ENCODE measurements around the gene MED13L.

The MED13L gene

DNA sequence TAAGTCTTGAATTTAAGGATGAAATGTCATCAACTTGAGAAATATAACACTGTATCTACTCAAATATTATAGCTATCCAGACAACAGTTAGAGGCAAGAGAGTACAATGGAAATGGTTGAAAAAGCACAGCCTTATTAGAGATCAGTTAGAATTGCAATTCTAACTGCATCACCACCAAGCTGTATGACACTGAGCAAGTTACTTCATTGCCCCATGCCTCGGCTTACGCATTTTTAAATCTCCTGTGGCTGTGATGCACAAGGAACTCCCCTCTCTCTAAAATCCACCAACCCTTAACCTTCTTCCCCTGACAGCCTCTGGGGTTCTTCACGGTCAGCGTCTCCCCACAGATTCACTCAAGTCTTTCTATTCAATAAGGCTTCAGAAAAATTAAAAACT lies 75.1 kb downstream of the MED13L start:
- H3K79me2 ChIP-seq (ENCODE audit: insufficient read depth, low read length), result peaks cover 100% of the 10 kb centered on the region

DNA sequence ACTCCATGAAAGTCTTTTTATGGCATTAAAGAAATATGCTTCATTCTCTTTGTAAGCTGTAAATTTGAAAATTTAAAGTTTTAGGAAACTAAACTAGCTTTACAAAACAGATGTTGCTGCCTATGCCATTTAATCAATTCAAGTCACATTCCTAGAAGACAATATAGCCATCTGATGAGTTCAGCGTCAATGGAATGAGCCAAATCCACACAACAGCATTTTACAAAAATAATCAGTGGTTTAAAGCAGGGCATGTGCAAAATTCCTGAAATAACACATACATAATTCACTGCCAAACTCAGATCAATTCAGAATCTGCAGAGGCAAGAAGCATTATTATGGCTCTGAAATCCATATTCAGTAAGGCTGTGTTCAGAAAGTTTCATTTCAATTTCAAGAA lies 75.6 kb downstream of the MED13L start:
- Histone ChIP-seq H2AFZ (ENCODE audit: low read depth, low read length) (no peak overlapping the region), H3K4me1 (ENCODE audit: insufficient read depth, low read length) (no peaks in the 10 kb centered on the region), H3K27ac (ENCODE audit: low read length) (no peak overlapping the region), H3K4me3 (ENCODE audit: low read depth in 1 of 2, low read length in 2 of 2) (no peak overlapping the region), H4K20me1 (ENCODE audit: insufficient read depth, low read length) (peaks cover 62% of the 10 kb centered on the region), H3K9me3 (ENCODE audit: insufficient read depth, low read length, severe bottlenecking) (no peaks in the 10 kb centered on the region), H3K9ac (ENCODE audit: low read depth, low read length) (no peak overlapping the region), H3K79me2 (ENCODE audit: insufficient read depth, low read length) (peaks cover 100% of the 10 kb centered on the region), H3K36me3 (ENCODE audit: insufficient read depth, low read length) (peaks cover 8% of the 10 kb centered on the region; the same call in 1 of the 2 replicates), H3K4me2 (ENCODE audit: insufficient read depth, low read length) (no peak overlapping the region), H3K27me3 (ENCODE audit: insufficient read depth, low read length, poor library complexity) (no peaks in the 10 kb centered on the region)
- ATAC-seq (ENCODE audit: insufficient read depth, low read depth) (no peak), DNase-seq (no peak)
- TF ChIP-seq, protein P1, sequence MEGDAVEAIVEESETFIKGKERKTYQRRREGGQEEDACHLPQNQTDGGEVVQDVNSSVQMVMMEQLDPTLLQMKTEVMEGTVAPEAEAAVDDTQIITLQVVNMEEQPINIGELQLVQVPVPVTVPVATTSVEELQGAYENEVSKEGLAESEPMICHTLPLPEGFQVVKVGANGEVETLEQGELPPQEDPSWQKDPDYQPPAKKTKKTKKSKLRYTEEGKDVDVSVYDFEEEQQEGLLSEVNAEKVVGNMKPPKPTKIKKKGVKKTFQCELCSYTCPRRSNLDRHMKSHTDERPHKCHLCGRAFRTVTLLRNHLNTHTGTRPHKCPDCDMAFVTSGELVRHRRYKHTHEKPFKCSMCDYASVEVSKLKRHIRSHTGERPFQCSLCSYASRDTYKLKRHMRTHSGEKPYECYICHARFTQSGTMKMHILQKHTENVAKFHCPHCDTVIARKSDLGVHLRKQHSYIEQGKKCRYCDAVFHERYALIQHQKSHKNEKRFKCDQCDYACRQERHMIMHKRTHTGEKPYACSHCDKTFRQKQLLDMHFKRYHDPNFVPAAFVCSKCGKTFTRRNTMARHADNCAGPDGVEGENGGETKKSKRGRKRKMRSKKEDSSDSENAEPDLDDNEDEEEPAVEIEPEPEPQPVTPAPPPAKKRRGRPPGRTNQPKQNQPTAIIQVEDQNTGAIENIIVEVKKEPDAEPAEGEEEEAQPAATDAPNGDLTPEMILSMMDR (IDR thresholded peaks at IDR 0.05; ENCODE audit: borderline replicate concordance, extremely low read depth, low read length, poor library complexity, severe bottlenecking), result no peak
- TF ChIP-seq EZH2 (IDR thresholded peaks at IDR 0.05; ENCODE audit: borderline replicate concordance, low read depth, low read length, severe bottlenecking), result no peak

More for the DNA sequence above, 75.1 kb downstream of the MED13L start:
- Histone ChIP-seq H3K36me3 (ENCODE audit: insufficient read depth, low read length) (peaks cover 8% of the 10 kb centered on the region; the same call in 1 of the 2 replicates), H3K4me3 (ENCODE audit: low read depth in 1 of 2, low read length in 2 of 2) (no peak overlapping the region), H3K27ac (ENCODE audit: low read length) (no peak overlapping the region), H3K4me1 (ENCODE audit: insufficient read depth, low read length) (no peaks in the 10 kb centered on the region), H3K4me2 (ENCODE audit: insufficient read depth, low read length) (no peak overlapping the region), H3K27me3 (ENCODE audit: insufficient read depth, low read length, poor library complexity) (no peaks in the 10 kb centered on the region), H3K9ac (ENCODE audit: low read depth, low read length) (no peak overlapping the region), H3K9me3 (ENCODE audit: insufficient read depth, low read length, severe bottlenecking) (no peaks in the 10 kb centered on the region), H2AFZ (ENCODE audit: low read depth, low read length) (no peak overlapping the region), H4K20me1 (ENCODE audit: insufficient read depth, low read length) (peaks cover 62% of the 10 kb centered on the region)
- no peak for TF ChIP-seq EZH2 (IDR thresholded peaks at IDR 0.05; ENCODE audit: borderline replicate concordance, low read depth, low read length, severe bottlenecking)
- TF ChIP-seq, protein P1 (IDR thresholded peaks at IDR 0.05; ENCODE audit: borderline replicate concordance, extremely low read depth, low read length, poor library complexity, severe bottlenecking), result no peak
- ATAC-seq (ENCODE audit: insufficient read depth, low read depth) (no peak), DNase-seq (no peak)

DNA sequence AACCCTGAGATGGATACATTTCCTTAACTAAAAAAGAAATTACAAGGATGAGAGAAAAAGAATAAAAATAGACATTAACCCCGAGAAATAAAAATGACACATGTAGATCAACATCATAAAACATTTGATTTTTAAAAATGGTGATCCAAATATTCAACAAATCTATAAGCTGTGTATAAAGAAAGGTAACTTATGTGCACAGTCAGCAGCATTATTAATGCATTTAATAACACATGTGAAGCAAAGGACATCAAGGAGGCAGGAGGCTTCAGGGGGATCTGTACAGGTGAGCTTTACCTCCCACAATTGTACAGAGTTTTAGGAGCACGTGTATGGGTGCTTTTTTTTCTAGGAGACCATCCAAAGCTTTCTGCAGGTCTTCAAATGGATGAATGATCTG lies 76.1 kb downstream of the MED13L start:
- Histone ChIP-seq H3K9me3 (ENCODE audit: insufficient read depth, low read length, severe bottlenecking) (no peaks in the 10 kb centered on the region), H3K79me2 (ENCODE audit: insufficient read depth, low read length) (peaks cover 100% of the 10 kb centered on the region), H3K4me3 (ENCODE audit: low read depth in 1 of 2, low read length in 2 of 2) (no peak overlapping the region), H4K20me1 (ENCODE audit: insufficient read depth, low read length) (peaks cover 65% of the 10 kb centered on the region), H3K9ac (ENCODE audit: low read depth, low read length) (no peak overlapping the region), H3K27ac (ENCODE audit: low read length) (no peak overlapping the region), H3K4me1 (ENCODE audit: insufficient read depth, low read length) (peaks cover under 1% of the 10 kb centered on the region), H3K36me3 (ENCODE audit: insufficient read depth, low read length) (peaks cover 8% of the 10 kb centered on the region; the same call in 1 of the 2 replicates), H2AFZ (ENCODE audit: low read depth, low read length) (no peak overlapping the region), H3K4me2 (ENCODE audit: insufficient read depth, low read length) (no peak overlapping the region), H3K27me3 (ENCODE audit: insufficient read depth, low read length, poor library complexity) (no peaks in the 10 kb centered on the region)
- DNase-seq, result no peak
- TF ChIP-seq, protein P1 (IDR thresholded peaks at IDR 0.05; ENCODE audit: borderline replicate concordance, extremely low read depth, low read length, poor library complexity, severe bottlenecking), result no peak
- TF ChIP-seq EZH2 (IDR thresholded peaks at IDR 0.05; ENCODE audit: borderline replicate concordance, low read depth, low read length, severe bottlenecking), result no peak
- ATAC-seq (ENCODE audit: insufficient read depth, low read depth), result no peak

DNA sequence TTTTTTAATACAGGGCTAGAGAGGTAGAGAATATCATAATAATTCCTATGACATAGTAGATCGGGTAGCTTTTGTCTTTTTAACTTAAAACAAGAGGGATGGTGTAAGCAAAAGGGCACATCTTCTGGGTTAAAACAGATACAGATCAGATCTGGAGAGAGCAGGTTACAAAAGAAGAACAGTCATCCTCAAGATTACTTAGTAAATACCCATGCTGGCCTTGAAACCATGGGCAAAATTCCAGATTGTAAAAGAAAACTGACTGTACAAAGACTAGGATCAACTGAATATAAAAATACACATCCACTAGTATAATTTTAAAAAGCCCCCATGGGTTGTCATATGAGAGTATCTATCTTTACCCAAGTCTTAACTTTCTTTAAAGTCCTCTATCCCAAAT lies 76.7 kb downstream of the MED13L start:
- DNase-seq (no peak), ATAC-seq (ENCODE audit: insufficient read depth, low read depth) (no peak)
- Histone ChIP-seq H3K9ac (ENCODE audit: low read depth, low read length) (no peak overlapping the region), H3K36me3 (ENCODE audit: insufficient read depth, low read length) (peaks cover 8% of the 10 kb centered on the region; the same call in 1 of the 2 replicates), H3K27ac (ENCODE audit: low read length) (no peak overlapping the region), H3K4me2 (ENCODE audit: insufficient read depth, low read length) (no peak overlapping the region), H3K4me1 (ENCODE audit: insufficient read depth, low read length) (peaks cover 5% of the 10 kb centered on the region), H3K9me3 (ENCODE audit: insufficient read depth, low read length, severe bottlenecking) (no peaks in the 10 kb centered on the region), H4K20me1 (ENCODE audit: insufficient read depth, low read length) (peaks cover 64% of the 10 kb centered on the region), H3K27me3 (ENCODE audit: insufficient read depth, low read length, poor library complexity) (no peaks in the 10 kb centered on the region), H2AFZ (ENCODE audit: low read depth, low read length) (no peak overlapping the region), H3K4me3 (ENCODE audit: low read depth in 1 of 2, low read length in 2 of 2) (no peak overlapping the region), H3K79me2 (ENCODE audit: insufficient read depth, low read length) (peaks cover 100% of the 10 kb centered on the region)
- TF ChIP-seq EZH2 (IDR thresholded peaks at IDR 0.05; ENCODE audit: borderline replicate concordance, low read depth, low read length, severe bottlenecking), result no peak
- TF ChIP-seq, protein P1 (IDR thresholded peaks at IDR 0.05; ENCODE audit: borderline replicate concordance, extremely low read depth, low read length, poor library complexity, severe bottlenecking), result no peak

All from DND-41 (cell line).